HG02884 (cell line): Measurements from ENCODE around the gene DDX56.
"Not testable (repeated sequence)": the region's sequence is repeated elsewhere in the genome, so short reads cannot be mapped to it uniquely, and the experiment has no call there.

ENCODE experiments used
- ATAC-seq: cut with Tn5 transposase; IDR thresholded peaks from one replicate; pipeline ENCODE4 v1.9.1; 2021; ENCODE audit warnings: mild to moderate bottlenecking, moderate library complexity; ENCODE audit not compliant: unreplicated experiment

Gene DDX56

GRCh38 chr7:44564606-44565005 is 9.1 kb downstream of the DDX56 start:
- ATAC-seq: no peak

DNA sequence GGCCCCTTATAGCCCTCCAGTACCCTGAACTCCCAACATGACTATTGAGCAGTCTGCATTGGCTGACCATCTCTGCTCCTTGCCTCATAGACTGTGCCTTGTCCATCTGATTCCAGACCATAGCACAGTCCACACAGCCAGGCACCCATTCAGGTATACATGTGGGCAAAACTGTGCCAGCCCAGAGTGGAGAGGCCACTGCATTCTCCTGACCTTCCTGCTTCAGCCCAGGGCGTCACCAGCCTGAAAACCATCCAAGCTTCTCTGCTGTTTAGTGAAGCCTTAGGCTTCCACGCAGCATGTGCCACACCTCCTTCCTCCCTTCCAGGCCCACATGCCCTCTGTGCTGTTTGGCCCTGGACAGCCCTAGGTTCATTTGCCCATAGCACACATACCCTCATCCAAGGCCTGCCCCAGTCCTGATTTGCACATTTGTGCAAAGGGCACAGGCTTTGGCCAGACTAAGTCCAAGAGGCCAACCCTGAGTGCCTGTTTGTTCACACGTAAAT is 10.5 kb downstream of the DDX56 start:
- ATAC-seq: no peak

DNA sequence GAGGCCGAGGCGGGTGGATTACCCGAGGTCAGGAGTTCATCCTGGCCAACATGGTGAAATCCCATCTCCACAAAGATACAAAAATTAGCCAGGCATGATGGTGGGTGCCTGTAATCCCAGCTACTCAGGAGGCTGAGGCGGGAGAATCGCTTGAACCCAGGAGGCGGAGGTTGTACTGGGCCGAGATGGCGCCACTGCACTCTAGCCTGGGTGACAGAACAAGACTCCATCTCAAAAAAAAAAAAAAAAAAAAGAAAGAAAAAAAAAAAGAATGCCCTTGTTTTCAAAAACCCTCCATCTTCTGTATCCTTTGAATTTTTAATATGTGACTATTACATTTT is 11.1 kb downstream of the DDX56 start:
- not testable (repeated sequence) for ATAC-seq

GRCh38 chr7:44561962-44562621 is 11.6 kb downstream of the DDX56 start:
- ATAC-seq: no peak

GRCh38 chr7:44561481-44561880 is 12.2 kb downstream of the DDX56 start:
- no peak for ATAC-seq

GRCh38 chr7:44559485-44559884 is 14.2 kb downstream of the DDX56 start:
- no peak for ATAC-seq

- ATAC-seq: no peak
Measured at GRCh38 chr7:44557485-44557884, 16.2 kb downstream of the DDX56 start.

GRCh38 chr7:44555350-44555749 is 18.4 kb downstream of the DDX56 start:
- ATAC-seq: no peak

DNA sequence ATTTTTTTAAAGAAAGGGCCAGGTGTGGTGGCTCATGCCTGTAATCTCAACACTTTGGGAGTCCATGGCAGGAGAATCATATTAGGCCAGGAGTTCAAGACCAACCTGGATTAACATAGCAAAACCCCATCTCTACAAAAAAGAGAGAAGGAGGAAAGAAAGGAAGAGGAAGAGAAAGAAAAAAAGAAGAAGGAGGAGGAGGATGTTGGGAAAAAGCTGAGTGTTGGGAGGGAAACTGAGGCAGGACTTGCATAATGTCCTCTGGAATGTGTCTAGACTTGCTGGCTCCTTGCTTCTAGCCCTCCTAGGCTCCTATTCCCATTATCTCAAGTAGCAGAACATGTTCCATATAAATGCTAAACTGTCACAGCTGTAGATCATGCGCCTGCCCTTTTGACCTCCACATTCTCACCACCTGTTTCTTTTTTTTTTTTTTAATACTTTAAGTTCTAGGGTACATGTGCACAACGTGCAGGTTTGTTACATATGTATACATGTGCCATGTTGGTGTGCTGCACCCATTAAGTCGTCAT is 21.2 kb downstream of the DDX56 start:
- not testable (repeated sequence) for ATAC-seq

- no peak for ATAC-seq
Measured at GRCh38 chr7:44549457-44549856, 24.3 kb downstream of the DDX56 start.

DNA sequence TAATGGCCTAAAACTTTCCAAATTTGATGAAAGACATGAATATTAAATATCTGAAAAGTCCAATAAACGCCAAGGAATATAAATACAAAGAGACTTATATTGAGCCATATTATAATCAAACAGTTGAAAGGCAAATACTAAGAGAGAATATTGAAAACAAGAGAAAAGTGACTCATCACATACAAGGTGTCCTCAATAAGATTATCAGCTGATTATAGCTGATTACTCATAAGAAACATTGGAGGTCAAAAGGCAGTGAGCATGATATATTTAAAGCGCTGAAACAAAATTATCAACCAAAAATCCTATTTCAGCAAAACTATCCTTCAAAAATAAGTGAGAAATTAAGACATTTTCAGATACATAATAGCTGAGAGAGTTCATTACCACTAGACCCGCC is 24.8 kb downstream of the DDX56 start:
- ATAC-seq: no peak

DNA sequence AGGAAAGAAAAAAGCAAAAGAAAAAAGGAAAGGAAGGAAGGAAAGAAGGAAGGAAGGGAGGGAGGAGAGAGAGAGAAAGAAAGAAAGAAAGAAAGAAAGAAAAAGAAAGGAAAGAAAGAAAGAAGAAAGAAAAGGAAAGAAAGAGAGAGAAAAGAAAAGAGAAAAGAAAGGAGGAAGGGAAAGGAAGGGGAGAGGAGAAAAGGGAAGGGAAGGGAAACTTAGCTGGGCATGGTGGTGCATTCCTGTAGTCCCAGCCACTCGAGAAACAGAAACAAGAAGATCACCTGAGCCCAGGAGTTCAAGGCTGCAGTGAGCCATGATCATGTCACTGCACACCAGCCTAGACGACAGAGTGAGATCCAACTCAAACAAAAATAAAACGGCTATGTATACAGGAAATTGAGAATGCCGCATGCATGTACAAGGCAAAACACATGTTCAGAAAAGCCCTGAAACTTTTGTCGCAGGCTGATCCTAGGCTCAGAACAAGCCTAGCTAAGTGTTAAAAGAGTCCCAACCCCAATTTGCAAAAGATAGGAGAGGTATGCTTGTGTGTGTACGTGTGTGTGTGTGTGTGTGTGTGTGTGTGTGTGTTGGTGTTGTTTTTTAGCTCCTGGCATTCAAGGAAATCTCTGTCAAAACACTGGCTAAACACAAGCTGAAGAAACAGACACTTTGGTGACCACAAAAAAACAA is 26.0 kb downstream of the DDX56 start:
- no peak for ATAC-seq

- no peak for ATAC-seq
Measured at GRCh38 chr7:44541876-44542610, 31.7 kb downstream of the DDX56 start.

DNA sequence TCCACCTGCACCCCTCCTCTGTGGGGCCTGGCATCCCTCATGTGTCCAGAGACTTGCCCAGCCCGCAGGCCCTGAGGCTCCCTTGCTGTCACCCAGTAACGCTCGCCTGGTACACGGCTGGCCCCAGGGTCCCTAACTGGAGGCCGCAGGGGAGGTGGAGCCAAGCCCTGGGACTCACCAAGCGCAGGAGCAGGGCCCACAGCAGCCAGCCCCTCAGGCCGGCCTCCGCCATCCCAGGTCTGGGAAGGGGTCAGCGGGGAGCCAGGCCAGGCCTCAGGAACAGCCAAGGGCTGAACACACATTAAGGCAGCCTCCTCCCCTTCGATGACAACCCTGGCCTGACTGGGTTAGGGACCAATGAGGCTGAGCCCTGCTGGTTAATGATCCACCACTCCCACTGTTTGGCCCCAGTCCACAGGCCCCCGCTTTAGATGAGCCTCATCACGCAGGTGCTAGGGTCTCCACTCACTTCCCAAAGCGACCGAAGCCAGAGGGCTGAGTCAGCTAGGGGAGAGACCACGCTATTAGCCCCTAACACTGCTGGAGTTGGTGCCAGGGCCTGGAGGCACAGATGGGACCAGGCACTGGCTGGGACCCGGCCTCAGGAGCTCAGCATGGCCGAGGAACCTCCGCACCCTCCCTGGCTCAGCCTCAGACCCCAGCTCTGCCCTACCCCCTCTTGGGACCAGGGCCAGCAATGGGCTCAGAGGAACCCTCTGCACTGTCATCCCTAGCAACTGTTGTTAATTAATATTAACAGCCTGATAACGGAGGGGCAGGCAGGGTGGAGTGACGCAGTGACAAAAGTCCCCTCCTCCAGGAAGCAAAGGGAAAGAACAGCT is 32.5 kb downstream of the DDX56 start, which contains the start of gene NPC1L1:
Gene NPC1L1, minus strand, starts transcription at position 303 of the 842 bp plus-strand sequence. Its CDS starts 71 bp downstream, at position 232.
- no peak for ATAC-seq

- no peak for ATAC-seq
Measured at GRCh38 chr7:44540592-44541027, 33.1 kb downstream of the DDX56 start.

GRCh38 chr7:44539669-44540506 is 33.8 kb downstream of the DDX56 start:
- ATAC-seq: no peak

DNA sequence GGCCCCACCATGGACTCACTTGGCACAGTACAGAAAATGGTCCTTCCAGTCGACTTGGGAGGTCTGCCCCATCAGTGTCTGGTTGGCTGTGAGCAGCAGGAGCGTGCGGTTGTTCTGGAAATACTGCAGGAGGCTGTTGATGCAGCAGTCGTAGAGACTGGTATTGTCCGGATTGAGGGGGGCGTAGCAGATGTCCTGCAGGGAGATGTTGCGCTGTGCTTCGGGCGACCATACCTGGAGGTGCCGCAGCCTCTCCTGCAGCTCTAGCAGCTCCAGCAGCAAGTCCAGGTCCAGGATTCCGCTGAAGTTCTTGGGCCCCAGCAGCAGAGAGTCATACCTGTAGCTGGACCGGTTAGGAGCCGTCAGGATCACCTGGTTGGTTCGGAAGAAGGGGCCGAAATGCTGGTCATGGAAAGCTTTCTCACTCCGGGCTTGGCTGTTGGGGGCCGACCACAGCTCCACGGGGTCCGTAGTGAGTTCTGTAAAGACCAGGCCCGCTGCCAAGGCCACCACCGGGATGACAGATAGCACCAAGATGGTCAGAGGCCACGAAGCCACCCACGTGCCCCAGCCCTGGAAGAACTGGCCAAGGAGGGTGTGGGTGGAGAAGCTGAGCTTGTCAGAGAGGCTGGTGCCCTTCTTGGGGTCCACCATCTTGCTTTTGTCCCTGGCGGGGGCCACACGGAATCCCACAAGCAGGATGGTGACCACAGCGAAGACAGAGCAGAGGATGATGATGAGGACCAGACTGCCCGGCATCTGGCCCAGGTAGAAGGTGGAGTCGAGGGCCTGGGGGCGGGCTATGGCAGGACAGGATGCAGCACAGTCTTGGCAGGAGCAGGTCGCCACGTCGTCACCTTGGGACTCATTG is 34.7 kb downstream of the DDX56 start:
- no peak for ATAC-seq

- no peak for ATAC-seq
Measured at GRCh38 chr7:44538093-44538797, 35.5 kb downstream of the DDX56 start.
